Femur (tissue), 1 donor: ENCODE results near the gene C1orf105.
"Not testable (repeated sequence)": the region's sequence is repeated elsewhere in the genome, so short reads cannot be mapped to it uniquely, and the experiment has no call there.

Experiments
- DNase-seq: peaks from one replicate; pipeline ENCODE4 v3.0.0-alpha.2; 2017

C1orf105 gene

GRCh38 chr1:172494166-172494565 is 73.7 kb downstream of the C1orf105 start:
- no peak for DNase-seq

- not testable (repeated sequence) for DNase-seq
Observed at GRCh38 chr1:172496127-172496526, 75.6 kb downstream of the C1orf105 start.

DNA sequence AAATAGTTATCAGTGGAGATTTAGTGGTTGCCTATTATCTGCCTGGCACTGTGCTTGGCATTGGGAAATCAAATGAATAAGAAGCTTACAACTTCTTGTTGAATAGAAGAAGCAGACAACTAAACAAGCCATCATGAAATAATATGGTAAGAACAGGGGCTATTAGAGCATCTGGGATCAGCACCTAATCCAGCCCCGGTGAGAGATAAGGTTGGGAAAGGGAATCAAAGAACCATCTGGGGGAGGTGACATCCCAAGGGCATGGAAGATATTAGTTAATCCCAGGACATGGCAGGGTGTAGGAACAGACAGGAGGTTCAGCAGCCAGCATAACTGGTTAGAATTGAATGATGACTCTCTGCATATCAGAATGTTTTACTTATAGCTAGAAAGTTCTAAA is 76.2 kb downstream of the C1orf105 start:
- DNase-seq = no peak

GRCh38 chr1:172497230-172497629 is 76.7 kb downstream of the C1orf105 start:
- DNase-seq = no peak

- no peak for DNase-seq
Observed at GRCh38 chr1:172498857-172499256, 78.4 kb downstream of the C1orf105 start.

- no peak for DNase-seq
Observed at GRCh38 chr1:172499636-172500141, 79.2 kb downstream of the C1orf105 start.

DNA sequence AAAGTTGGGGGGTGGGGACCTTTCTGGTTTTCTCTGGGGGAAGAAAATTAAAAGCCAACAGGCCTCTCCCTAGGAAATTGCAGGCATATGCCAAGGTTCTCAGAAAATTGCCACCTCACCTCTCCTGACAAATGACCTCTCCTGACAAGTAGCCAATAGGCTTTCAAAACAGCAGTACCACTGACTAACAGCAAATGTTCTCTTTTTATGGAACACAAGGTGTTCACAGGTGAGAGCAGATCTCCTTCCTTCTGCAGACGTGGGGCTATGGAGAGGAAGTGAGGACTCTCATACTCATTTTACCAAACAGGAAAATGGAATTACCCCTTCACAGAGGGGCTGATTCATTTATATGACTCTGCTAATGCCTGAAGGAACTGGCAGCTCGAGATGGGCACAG is 79.7 kb downstream of the C1orf105 start:
- DNase-seq = no peak

- DNase-seq = no peak
Observed at GRCh38 chr1:172507741-172508140, 87.3 kb downstream of the C1orf105 start.

GRCh38 chr1:172510479-172510878 is 90.0 kb downstream of the C1orf105 start:
- DNase-seq = no peak

- DNase-seq = no peak
Observed at GRCh38 chr1:172512591-172512990, 92.1 kb downstream of the C1orf105 start.

- no peak for DNase-seq
Observed at GRCh38 chr1:172513479-172513878, 93.0 kb downstream of the C1orf105 start.

- DNase-seq = no peak
Observed at GRCh38 chr1:172514108-172514507, 93.6 kb downstream of the C1orf105 start.

GRCh38 chr1:172515436-172515835 is 95.0 kb downstream of the C1orf105 start:
- no peak for DNase-seq

- DNase-seq = no peak
Observed at GRCh38 chr1:172515927-172516326, 95.4 kb downstream of the C1orf105 start.

DNA sequence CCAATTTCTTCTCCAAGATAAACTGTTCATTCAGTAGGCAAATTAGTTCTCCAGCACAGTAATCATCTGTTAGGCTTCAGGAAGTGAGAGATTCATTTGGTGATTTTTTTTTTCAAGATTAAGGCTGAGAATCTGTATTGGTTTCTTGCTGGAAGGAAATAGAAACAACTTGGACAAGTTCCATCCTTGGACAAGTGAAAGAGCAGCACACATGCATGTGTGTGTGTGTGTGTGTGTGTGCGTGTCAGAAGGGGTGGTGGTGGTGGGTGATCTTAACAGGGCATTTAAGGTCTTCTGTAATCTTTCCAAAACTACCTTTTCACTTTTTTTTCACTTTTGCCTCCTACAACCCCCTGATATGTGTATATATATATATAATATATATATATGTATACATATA is 96.6 kb downstream of the C1orf105 start:
- no peak for DNase-seq

- no peak for DNase-seq
Observed at GRCh38 chr1:172517545-172517944, 97.1 kb downstream of the C1orf105 start.
